K562 treated with DMSO at 1 percent for 48 hours (cell line): ENCODE results near the gene CENPH. TPM values are rescaled to one million over a fixed set of nuclear protein-coding genes. Genes with fewer than 3 reads are reported as not detected.

Source experiments
- total RNA-seq: library from RNA; unstranded; fragments of 300-600 nt; gene quantifications from 2 replicates; pipeline ENCODE4 v1.2.3, GENCODE V29; 2022; ENCODE audit warnings: low replicate concordance; ENCODE audit errors: extremely low read depth

CENPH gene, protein sequence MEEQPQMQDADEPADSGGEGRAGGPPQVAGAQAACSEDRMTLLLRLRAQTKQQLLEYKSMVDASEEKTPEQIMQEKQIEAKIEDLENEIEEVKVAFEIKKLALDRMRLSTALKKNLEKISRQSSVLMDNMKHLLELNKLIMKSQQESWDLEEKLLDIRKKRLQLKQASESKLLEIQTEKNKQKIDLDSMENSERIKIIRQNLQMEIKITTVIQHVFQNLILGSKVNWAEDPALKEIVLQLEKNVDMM
- not detected in 2 replicates for total RNA-seq

DNA sequence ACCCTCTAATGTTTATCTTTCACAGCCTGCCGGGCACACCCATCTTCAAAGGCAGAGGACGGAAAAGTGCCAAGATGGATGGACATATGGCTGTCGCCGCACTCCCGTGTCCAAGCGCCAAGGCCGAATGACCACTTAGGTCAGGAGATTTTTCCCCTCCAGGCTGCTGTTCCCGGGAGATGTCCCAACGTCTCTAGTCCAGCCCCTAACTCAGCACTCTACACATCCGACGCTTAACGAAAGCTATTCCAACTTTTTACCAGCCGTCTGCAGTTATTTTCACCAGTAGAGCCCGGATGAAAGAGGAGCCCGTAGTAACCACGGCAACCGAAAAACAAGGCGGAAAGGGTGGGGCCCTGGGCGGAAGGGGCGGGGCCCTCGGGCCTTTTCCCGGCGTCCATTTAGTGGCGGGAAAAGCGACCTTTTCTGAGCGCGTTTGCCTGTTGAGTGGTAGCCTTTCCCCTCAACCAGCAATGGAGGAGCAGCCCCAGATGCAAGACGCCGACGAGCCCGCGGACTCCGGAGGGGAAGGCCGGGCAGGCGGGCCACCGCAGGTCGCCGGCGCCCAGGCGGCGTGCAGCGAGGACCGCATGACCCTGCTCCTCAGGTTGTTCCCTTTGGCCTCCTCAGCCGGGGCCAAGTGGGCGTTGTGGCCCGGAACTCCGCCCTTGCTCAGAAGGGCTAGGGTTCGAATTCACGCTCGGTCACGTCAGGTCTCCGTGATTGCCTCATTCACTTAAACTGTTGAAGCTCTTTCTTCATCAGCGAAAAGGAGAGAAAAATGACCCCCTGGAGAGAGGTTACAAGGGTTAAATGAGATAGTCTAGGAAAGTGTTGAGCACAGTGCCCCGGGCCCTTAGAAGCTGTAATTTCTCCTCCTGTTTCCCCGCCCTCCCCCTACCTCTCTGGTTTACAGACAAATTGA lies at the start of gene CENPH:
Gene CENPH, plus strand, starts transcription at position 422 of the 925 bp plus-strand sequence. Its CDS starts 52 bp downstream, at position 474.

DNA sequence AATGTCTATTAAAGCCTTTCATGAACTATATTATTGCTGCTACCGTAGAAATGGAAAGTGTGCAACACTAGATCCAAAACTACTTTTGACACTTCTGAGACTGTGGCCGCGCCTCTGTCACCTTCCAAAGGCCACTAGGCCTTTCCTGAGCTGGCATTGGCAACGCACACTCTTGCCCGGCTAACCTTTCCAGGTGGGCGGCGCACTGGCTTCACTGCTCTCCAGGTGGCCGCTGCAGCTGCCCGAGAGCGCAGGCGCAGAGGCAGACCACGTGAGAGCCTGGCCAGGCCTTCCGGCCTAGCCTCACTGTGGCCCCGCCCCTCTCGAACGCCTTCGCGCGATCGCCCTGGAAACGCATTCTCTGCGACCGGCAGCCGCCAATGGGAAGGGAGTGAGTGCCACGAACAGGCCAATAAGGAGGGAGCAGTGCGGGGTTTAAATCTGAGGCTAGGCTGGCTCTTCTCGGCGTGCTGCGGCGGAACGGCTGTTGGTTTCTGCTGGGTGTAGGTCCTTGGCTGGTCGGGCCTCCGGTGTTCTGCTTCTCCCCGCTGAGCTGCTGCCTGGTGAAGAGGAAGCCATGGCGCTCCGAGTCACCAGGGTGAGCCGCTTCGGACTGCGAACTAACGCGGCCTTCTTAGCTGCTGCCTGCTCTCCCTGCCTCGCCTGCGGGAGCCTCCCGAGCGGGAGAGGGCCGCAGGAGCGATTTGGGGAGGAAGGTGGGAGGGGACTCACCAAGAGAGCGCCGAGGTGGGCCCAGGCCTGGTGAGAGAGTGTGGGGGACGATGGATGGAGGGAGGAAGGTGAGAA lies 22.5 kb upstream of the CENPH start, which contains the start of gene CCNB1:
Gene CCNB1, plus strand, starts transcription at position 465 of the 807 bp plus-strand sequence. Its CDS starts 113 bp downstream, at position 578.

DNA sequence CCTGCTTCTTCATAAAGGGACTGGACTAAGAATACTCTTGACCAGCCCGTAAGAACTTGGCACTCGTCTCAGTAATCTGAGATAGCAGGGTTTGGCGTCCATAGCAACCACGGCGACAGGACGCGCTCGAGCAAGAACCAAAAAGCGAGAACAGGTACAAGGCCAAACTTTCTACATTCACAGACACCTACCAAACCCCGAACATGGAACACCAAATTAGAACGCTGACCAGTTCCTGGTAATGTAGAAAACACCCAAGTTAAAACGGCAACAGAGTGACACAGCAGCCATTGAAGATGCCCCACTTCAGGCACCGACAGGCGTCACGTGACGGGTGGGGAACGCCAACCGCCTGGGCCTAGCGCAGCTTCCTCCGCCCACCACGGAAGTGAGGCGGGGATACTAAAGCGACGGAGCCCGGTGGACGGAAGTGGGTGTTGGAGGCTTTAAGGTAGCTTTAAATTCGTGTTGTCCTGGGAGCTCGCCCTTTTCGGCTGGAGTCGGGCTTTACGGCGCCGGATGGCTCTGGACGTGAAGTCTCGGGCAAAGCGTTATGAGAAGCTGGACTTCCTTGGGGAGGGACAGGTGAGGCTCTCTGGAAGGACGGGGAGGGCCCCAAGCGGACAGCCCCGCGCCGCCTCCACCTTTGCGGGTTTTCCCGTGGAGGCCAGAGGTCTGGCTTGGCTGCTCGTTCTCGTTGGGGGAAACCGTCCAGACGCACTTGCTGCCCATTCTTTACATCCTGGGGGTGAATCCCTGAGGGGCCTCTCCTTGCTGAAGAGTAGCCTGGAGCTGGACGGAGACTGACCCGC lies 45.3 kb downstream of the CENPH start, which contains the start of gene CDK7:
Gene CDK7, plus strand, starts transcription at position 430 of the 812 bp plus-strand sequence. Its CDS starts 90 bp downstream, at position 520.

Other genes with a start within 250 kb of the CENPH start
- not detected in 2 replicates for gene SLC30A5, start 95.6 kb upstream of the CENPH start, total RNA-seq
- gene CCNB1, start 22.4 kb upstream of the CENPH start, total RNA-seq = not detected in 2 replicates
- gene CDK7, start 45.3 kb downstream of the CENPH start, total RNA-seq = not detected in 2 replicates
- gene CCDC125, start 143.2 kb downstream of the CENPH start, total RNA-seq = not detected in 2 replicates
- not detected in 2 replicates for gene AK6, start 179.9 kb downstream of the CENPH start, total RNA-seq
- not detected in 2 replicates for gene TAF9, start 179.9 kb downstream of the CENPH start, total RNA-seq
- gene RAD17, start 180.2 kb downstream of the CENPH start, total RNA-seq = not detected in 2 replicates
- not detected in 2 replicates for gene MARVELD2, start 225.5 kb downstream of the CENPH start, total RNA-seq